ENCODE data around the gene FAM210A. TPM values are rescaled to one million over a fixed set of nuclear protein-coding genes. Genes with fewer than 3 reads are reported as not detected.

Gene FAM210A
- total and polyA plus RNA-seq, 9 of the 15 experiments (the other 6 are each of a cell fraction or from before 2014, with no cell fraction given): 8.3 to 41.7 (median 19.1) TPM

GRCh38 chr18:13688191-13689136, 37.9 kb downstream of the FAM210A start (continued):
- TF ChIP-seq, protein P1, sequence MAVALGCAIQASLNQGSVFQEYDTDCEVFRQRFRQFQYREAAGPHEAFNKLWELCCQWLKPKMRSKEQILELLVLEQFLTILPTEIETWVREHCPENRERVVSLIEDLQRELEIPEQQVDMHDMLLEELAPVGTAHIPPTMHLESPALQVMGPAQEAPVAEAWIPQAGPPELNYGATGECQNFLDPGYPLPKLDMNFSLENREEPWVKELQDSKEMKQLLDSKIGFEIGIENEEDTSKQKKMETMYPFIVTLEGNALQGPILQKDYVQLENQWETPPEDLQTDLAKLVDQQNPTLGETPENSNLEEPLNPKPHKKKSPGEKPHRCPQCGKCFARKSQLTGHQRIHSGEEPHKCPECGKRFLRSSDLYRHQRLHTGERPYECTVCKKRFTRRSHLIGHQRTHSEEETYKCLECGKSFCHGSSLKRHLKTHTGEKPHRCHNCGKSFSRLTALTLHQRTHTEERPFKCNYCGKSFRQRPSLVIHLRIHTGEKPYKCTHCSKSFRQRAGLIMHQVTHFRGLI (CRISPR knock-in tag; IDR thresholded peaks at IDR 0.05): no peak
- TF ChIP-seq, protein P2, sequence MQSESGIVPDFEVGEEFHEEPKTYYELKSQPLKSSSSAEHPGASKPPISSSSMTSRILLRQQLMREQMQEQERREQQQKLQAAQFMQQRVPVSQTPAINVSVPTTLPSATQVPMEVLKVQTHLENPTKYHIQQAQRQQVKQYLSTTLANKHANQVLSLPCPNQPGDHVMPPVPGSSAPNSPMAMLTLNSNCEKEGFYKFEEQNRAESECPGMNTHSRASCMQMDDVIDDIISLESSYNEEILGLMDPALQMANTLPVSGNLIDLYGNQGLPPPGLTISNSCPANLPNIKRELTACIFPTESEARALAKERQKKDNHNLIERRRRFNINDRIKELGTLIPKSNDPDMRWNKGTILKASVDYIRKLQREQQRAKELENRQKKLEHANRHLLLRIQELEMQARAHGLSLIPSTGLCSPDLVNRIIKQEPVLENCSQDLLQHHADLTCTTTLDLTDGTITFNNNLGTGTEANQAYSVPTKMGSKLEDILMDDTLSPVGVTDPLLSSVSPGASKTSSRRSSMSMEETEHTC (IDR thresholded peaks at IDR 0.05): no peak
- TF ChIP-seq MCM2 (IDR thresholded peaks at IDR 0.05; ENCODE audit: low read depth): no peak

DNA sequence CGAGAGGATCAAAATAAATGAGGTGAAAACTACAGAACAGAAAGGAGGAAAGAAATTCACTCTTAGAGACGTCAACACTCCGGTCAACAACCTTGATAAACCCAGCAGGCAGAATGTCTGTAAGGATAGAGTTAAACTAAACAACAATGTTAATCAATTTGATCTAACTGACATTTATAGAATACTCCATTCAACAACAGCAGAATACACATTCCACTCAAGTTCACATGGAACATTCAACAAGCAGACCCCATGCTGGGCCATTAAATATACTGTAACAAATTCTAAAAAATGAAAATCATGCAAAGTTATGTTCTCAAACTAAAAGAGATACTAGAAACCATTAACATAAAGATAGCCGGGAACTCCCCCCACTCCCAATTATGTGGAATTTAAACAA, 41.8 kb downstream of the FAM210A start:
- intact Hi-C loops (cut with micrococcal nuclease): no loop called here
- DNase-seq (ENCODE audit: extremely low read depth in 1 of 4, low spot score in 3 of 4) (no peak), FAIRE-seq (no peak), ATAC-seq (no peak)
- Histone ChIP-seq H3K9ac (ENCODE audit: insufficient read depth in 1 of 2, low read depth in 2 of 2, low read length in 2 of 2) (no peak overlapping the region), H3K27ac (ENCODE audit: extremely low read depth, low read depth, low read length) (no peak overlapping the region), H3K4me1 (replicated peaks in 1 of 2; ENCODE audit: control insufficient read depth in 2 of 2, insufficient read depth in 2 of 2, low read length in 2 of 2) (peaks cover 0 to 6% of the 10 kb centered on the region in 2 experiments; a peak in 2 of 5 replicates), H3K9me3 (replicated peaks; ENCODE audit: control insufficient read depth, insufficient read depth, low read depth, low read length) (no peaks in the 10 kb centered on the region), H3K36me3 (ENCODE audit: control insufficient read depth, insufficient read depth, low read length) (peaks cover 16% of the 10 kb centered on the region; the same call in 2 of the 3 replicates), H3K79me2 (ENCODE audit: control insufficient read depth, insufficient read depth, low read length) (peaks cover 86% of the 10 kb centered on the region), H3K27me3 (ENCODE audit: control insufficient read depth in 2 of 2, insufficient read depth in 2 of 2, low read length in 2 of 2) (no peaks in the 10 kb centered on the region), H3K4me3 (no peak overlapping the region), H2AFZ (ENCODE audit: low read depth, low read length) (no peak overlapping the region), H4K20me1 (replicated peaks; ENCODE audit: control insufficient read depth, insufficient read depth, low read length) (peaks cover 18% of the 10 kb centered on the region; the same call in 1 of the 2 replicates), H3K4me2 (ENCODE audit: insufficient read depth, low read length) (no peak overlapping the region), H3K9me1 (ENCODE audit: control insufficient read depth, insufficient read depth, low read length) (no peaks in the 10 kb centered on the region)
- in situ Hi-C loops (cut with MboI): no loop called here
- 83% methylated on average over 4 of the region's 4 CpGs for WGBS (ENCODE audit: insufficient coverage, low coverage, missing lambda C conversion rate)
- BruUV-seq (replicated peaks): no TSS peak
- CTCF ChIA-PET (ENCODE audit: low intra/inter-chr PET ratio): no interaction called here
- POLR2A ChIA-PET: no interaction called here
- TF ChIP-seq, protein P3, sequence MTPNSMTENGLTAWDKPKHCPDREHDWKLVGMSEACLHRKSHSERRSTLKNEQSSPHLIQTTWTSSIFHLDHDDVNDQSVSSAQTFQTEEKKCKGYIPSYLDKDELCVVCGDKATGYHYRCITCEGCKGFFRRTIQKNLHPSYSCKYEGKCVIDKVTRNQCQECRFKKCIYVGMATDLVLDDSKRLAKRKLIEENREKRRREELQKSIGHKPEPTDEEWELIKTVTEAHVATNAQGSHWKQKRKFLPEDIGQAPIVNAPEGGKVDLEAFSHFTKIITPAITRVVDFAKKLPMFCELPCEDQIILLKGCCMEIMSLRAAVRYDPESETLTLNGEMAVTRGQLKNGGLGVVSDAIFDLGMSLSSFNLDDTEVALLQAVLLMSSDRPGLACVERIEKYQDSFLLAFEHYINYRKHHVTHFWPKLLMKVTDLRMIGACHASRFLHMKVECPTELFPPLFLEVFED (CRISPR knock-in tag; conservative IDR thresholded peaks at IDR 0.05): no peak
- TF ChIP-seq SRF (CRISPR knock-in tag; IDR thresholded peaks at IDR 0.05): no peak

Data from K562 (cell line).